ENCODE data around the gene IRF5. TPM values are rescaled to one million over a fixed set of nuclear protein-coding genes. Genes with fewer than 3 reads are reported as not detected.

Gene IRF5
- total RNA-seq, 2 experiments from 2014 or later: 7.7 to 8.2 TPM

- H3K36me3 Mint-ChIP-seq: peaks cover 3% of the 10 kb centered on the region
- no peak for ATAC-seq (ENCODE audit: low read depth)
- no peak overlapping the region for H3K27ac Mint-ChIP-seq
- H3K27me3 Mint-ChIP-seq: peaks cover 14% of the 10 kb centered on the region
- no peaks in the 10 kb centered on the region for H3K4me1 Mint-ChIP-seq
- peaks cover 2% of the 10 kb centered on the region for H3K9me3 Mint-ChIP-seq
- POLR2A ChIA-PET: no interaction called here
- DNase-seq: no peak
- H3K4me3 Mint-ChIP-seq: no peak overlapping the region
Observed at GRCh38 chr7:128899392-128899791, 38.3 kb upstream of the IRF5 start.

GRCh38 chr7:128900237-128900636, 37.5 kb upstream of the IRF5 start:
- POLR2A ChIA-PET: no interaction called here
- H3K4me3 Mint-ChIP-seq: no peak overlapping the region
- peaks cover 3% of the 10 kb centered on the region for H3K36me3 Mint-ChIP-seq
- peaks cover 14% of the 10 kb centered on the region for H3K27me3 Mint-ChIP-seq
- DNase-seq (no peak), ATAC-seq (ENCODE audit: low read depth) (no peak)
- no peak overlapping the region for H3K27ac Mint-ChIP-seq
- peaks cover 2% of the 10 kb centered on the region for H3K9me3 Mint-ChIP-seq
- H3K4me1 Mint-ChIP-seq: peaks cover 3% of the 10 kb centered on the region

GRCh38 chr7:128902761-128903585, 34.8 kb upstream of the IRF5 start:
- Mint-ChIP-seq H3K4me3 (no peak overlapping the region), H3K4me1 (peaks cover 3% of the 10 kb centered on the region), H3K36me3 (peaks cover 1% of the 10 kb centered on the region), H3K9me3 (peaks cover 2% of the 10 kb centered on the region), H3K27ac (no peak overlapping the region), H3K27me3 (peaks cover 23% of the 10 kb centered on the region)
- POLR2A ChIA-PET: no interaction called here
- DNase-seq (no peak), ATAC-seq (ENCODE audit: low read depth) (no peak)

GRCh38 chr7:128903621-128904361, 33.9 kb upstream of the IRF5 start:
- POLR2A ChIA-PET: interaction anchor here (0.6 kb wide), 1 partner anchor 141 kb away, joined by 4 read pairs; no protein-coding TSS in a partner anchor
- no peaks in the 10 kb centered on the region for H3K36me3 Mint-ChIP-seq
- peaks cover 3% of the 10 kb centered on the region for H3K4me1 Mint-ChIP-seq
- no peak overlapping the region for H3K27ac Mint-ChIP-seq
- H3K9me3 Mint-ChIP-seq: no peaks in the 10 kb centered on the region
- H3K4me3 Mint-ChIP-seq: no peak overlapping the region
- peaks cover 25% of the 10 kb centered on the region for H3K27me3 Mint-ChIP-seq
- ATAC-seq (ENCODE audit: low read depth) (no peak), DNase-seq (no peak)

- DNase-seq (no peak), ATAC-seq (ENCODE audit: low read depth) (peak; percentile 66)
- H3K9me3 Mint-ChIP-seq: no peaks in the 10 kb centered on the region
- peaks cover 3% of the 10 kb centered on the region for H3K4me1 Mint-ChIP-seq
- no peaks in the 10 kb centered on the region for H3K36me3 Mint-ChIP-seq
- no peak overlapping the region for H3K4me3 Mint-ChIP-seq
- POLR2A ChIA-PET: interaction anchor here (0.6 kb wide), 1 partner anchor 141 kb away, joined by 4 read pairs; no protein-coding TSS in a partner anchor
- H3K27me3 Mint-ChIP-seq: peaks cover 33% of the 10 kb centered on the region
- H3K27ac Mint-ChIP-seq: no peak overlapping the region
Observed at GRCh38 chr7:128904381-128905197, 33.1 kb upstream of the IRF5 start.

GRCh38 chr7:128906001-128906765, 31.5 kb upstream of the IRF5 start:
- Mint-ChIP-seq H3K27me3 (peaks cover 39% of the 10 kb centered on the region), H3K9me3 (no peaks in the 10 kb centered on the region), H3K27ac (no peak overlapping the region), H3K36me3 (no peaks in the 10 kb centered on the region), H3K4me3 (no peak overlapping the region), H3K4me1 (peaks cover 3% of the 10 kb centered on the region)
- DNase-seq: no peak
- POLR2A ChIA-PET: no interaction called here
- no peak for ATAC-seq (ENCODE audit: low read depth)

GRCh38 chr7:128906766-128907559, 30.8 kb upstream of the IRF5 start:
- ATAC-seq (ENCODE audit: low read depth) (no peak), DNase-seq (no peak)
- no peaks in the 10 kb centered on the region for H3K36me3 Mint-ChIP-seq
- H3K27ac Mint-ChIP-seq: no peak overlapping the region
- no peaks in the 10 kb centered on the region for H3K9me3 Mint-ChIP-seq
- H3K27me3 Mint-ChIP-seq: peaks cover 42% of the 10 kb centered on the region
- no peak overlapping the region for H3K4me3 Mint-ChIP-seq
- H3K4me1 Mint-ChIP-seq: peaks cover 3% of the 10 kb centered on the region
- POLR2A ChIA-PET: no interaction called here

- Mint-ChIP-seq H3K4me3 (no peak overlapping the region), H3K4me1 (peaks cover 3% of the 10 kb centered on the region), H3K36me3 (no peaks in the 10 kb centered on the region), H3K27ac (no peak overlapping the region), H3K27me3 (peaks cover 41% of the 10 kb centered on the region), H3K9me3 (no peaks in the 10 kb centered on the region)
- DNase-seq: no peak
- no peak for ATAC-seq (ENCODE audit: low read depth)
- POLR2A ChIA-PET: no interaction called here
Observed at GRCh38 chr7:128908750-128909624, 28.7 kb upstream of the IRF5 start.

GRCh38 chr7:128909625-128910568, 27.8 kb upstream of the IRF5 start:
- H3K4me1 Mint-ChIP-seq: no peaks in the 10 kb centered on the region
- H3K9me3 Mint-ChIP-seq: no peaks in the 10 kb centered on the region
- H3K4me3 Mint-ChIP-seq: no peak overlapping the region
- POLR2A ChIA-PET: no interaction called here
- peaks cover 49% of the 10 kb centered on the region for H3K27me3 Mint-ChIP-seq
- no peak for DNase-seq
- ATAC-seq (ENCODE audit: low read depth): no peak
- H3K27ac Mint-ChIP-seq: no peak overlapping the region
- no peaks in the 10 kb centered on the region for H3K36me3 Mint-ChIP-seq

- peaks cover 3% of the 10 kb centered on the region for H3K4me1 Mint-ChIP-seq
- POLR2A ChIA-PET: no interaction called here
- ATAC-seq (ENCODE audit: low read depth) (no peak), DNase-seq (no peak)
- H3K9me3 Mint-ChIP-seq: no peaks in the 10 kb centered on the region
- no peak within 1 kb of the TSS for H3K4me3 Mint-ChIP-seq
- H3K36me3 Mint-ChIP-seq: no peaks in the 10 kb centered on the region
- peaks cover 53% of the 10 kb centered on the region for H3K27me3 Mint-ChIP-seq
- H3K27ac Mint-ChIP-seq: no peak within 1 kb of the TSS
Observed at GRCh38 chr7:128910569-128910945, 27.2 kb upstream of the IRF5 start, which contains the start of gene KCP. Gene KCP, minus strand, starts transcription at chr7:128910709. Its CDS starts 33 bp downstream, at chr7:128910676.

Data from activated naive CD8-positive, alpha-beta T cell treated with anti-CD3 and anti-CD28 coated beads, Interleukin-2, amount 10 ng/mL, durations not matched to agents 7 days and 5 days (primary cell).